HG02981 (cell line): ENCODE data around the gene OGFRL1.
"Not testable (repeated sequence)": the region's sequence is repeated elsewhere in the genome, so short reads cannot be mapped to it uniquely, and the experiment has no call there.

Experiments used
- ATAC-seq: cut with Tn5 transposase; IDR thresholded peaks from one replicate; pipeline ENCODE4 v1.9.1; 2021; ENCODE audit warnings: mild to moderate bottlenecking, moderate library complexity; ENCODE audit not compliant: unreplicated experiment

The OGFRL1 gene

GRCh38 chr6:71288228-71289038, at the start of gene OGFRL1:
Gene OGFRL1, plus strand, starts transcription at chr6:71288811. Its CDS starts 126 bp downstream, at chr6:71288937.
- ATAC-seq = peak; percentile 80

GRCh38 chr6:71239694-71240093, 48.9 kb upstream of the OGFRL1 start:
- no peak for ATAC-seq

- no peak for ATAC-seq
Observed at GRCh38 chr6:71245265-71246049, 43.2 kb upstream of the OGFRL1 start.

- no peak for ATAC-seq
Observed at GRCh38 chr6:71246596-71246995, 42.0 kb upstream of the OGFRL1 start.

- peak; percentile 86 for ATAC-seq
Observed at GRCh38 chr6:71248306-71248765, 40.3 kb upstream of the OGFRL1 start.

GRCh38 chr6:71248878-71249544, 39.6 kb upstream of the OGFRL1 start:
- no peak for ATAC-seq

- no peak for ATAC-seq
Observed at GRCh38 chr6:71250099-71250602, 38.5 kb upstream of the OGFRL1 start.

- no peak for ATAC-seq
Observed at GRCh38 chr6:71252410-71252809, 36.2 kb upstream of the OGFRL1 start.

- no peak for ATAC-seq
Observed at GRCh38 chr6:71252960-71253359, 35.7 kb upstream of the OGFRL1 start.

GRCh38 chr6:71254323-71254722, 34.3 kb upstream of the OGFRL1 start:
- no peak for ATAC-seq

GRCh38 chr6:71258078-71258866, 30.3 kb upstream of the OGFRL1 start:
- no peak for ATAC-seq

- no peak for ATAC-seq
Observed at GRCh38 chr6:71259888-71260604, 28.6 kb upstream of the OGFRL1 start.

- ATAC-seq = no peak
Observed at GRCh38 chr6:71262914-71263313, 25.7 kb upstream of the OGFRL1 start.

GRCh38 chr6:71266392-71266791, 22.2 kb upstream of the OGFRL1 start:
- ATAC-seq = not testable (repeated sequence)

GRCh38 chr6:71268735-71269437, 19.7 kb upstream of the OGFRL1 start:
- ATAC-seq = peak; percentile 71

GRCh38 chr6:71277926-71278600, 10.5 kb upstream of the OGFRL1 start:
- no peak for ATAC-seq

GRCh38 chr6:71279321-71279720, 9.3 kb upstream of the OGFRL1 start:
- ATAC-seq = no peak

GRCh38 chr6:71279740-71280139, 8.9 kb upstream of the OGFRL1 start:
- no peak for ATAC-seq

GRCh38 chr6:71280701-71281100, 7.9 kb upstream of the OGFRL1 start:
- ATAC-seq = no peak
